ENCODE data around the gene EMP1.

The EMP1 gene

GRCh38 chr12:13223941-13224340 lies 27.4 kb downstream of the EMP1 start:
- no peak for DNase-seq

DNA sequence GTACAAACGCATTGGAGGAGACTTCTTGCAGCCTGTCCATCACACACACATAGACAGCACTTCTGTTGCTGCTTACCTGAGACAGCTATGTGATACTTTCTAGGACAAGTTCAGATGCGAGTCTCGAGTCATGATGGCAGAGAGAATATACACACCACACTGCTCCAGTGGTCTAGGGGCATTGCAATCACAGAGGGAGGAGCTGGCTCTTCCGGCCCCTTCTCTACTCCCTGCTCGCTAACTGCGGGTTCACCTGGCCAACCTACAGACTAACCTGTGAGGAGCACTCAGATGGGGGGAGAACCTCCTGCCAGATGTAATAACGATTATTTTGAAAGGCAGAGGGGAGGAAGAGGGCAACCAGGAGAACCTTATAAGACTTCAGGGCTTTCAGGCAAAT lies 30.7 kb downstream of the EMP1 start:
- DNase-seq = no peak

DNA sequence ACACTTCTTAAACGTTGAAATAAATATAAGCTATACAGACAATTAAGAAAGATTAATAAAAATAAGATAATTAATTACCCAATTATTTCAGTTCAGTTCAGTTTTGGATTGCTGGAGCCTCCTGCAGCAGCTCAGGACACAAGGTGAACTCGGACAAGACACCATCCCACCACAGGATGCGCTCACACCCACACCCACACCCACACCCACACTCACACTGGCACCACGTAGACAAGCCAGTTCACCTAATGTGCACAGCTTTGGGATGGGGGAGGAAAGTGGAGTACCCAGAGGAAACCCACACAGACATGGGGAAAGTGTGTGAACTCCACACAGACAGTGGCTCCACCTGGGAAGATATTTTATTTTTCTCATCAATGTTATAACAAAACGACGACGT lies 32.1 kb downstream of the EMP1 start:
- DNase-seq = no peak

DNA sequence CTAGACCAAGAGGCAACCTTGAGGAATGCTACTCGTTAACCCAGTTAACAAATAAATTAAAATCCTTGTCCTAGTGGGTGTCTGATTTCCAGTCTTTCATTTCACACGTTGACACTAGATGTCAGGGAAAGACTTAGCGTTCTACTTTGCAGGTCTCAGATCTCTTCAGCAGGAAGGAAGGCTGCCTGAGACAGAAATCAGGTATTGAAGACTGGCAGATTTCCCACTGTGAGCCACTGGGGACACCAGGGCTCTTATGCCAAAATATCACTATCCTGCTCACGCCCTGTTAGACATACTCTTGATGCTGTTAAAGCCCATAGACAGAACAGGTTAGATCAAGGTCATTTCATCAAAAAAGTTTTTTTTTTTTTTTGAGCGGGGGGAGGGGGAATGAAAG lies 33.0 kb downstream of the EMP1 start:
- DNase-seq = no peak

GRCh38 chr12:13230500-13230899 lies 34.0 kb downstream of the EMP1 start:
- DNase-seq = no peak

DNA sequence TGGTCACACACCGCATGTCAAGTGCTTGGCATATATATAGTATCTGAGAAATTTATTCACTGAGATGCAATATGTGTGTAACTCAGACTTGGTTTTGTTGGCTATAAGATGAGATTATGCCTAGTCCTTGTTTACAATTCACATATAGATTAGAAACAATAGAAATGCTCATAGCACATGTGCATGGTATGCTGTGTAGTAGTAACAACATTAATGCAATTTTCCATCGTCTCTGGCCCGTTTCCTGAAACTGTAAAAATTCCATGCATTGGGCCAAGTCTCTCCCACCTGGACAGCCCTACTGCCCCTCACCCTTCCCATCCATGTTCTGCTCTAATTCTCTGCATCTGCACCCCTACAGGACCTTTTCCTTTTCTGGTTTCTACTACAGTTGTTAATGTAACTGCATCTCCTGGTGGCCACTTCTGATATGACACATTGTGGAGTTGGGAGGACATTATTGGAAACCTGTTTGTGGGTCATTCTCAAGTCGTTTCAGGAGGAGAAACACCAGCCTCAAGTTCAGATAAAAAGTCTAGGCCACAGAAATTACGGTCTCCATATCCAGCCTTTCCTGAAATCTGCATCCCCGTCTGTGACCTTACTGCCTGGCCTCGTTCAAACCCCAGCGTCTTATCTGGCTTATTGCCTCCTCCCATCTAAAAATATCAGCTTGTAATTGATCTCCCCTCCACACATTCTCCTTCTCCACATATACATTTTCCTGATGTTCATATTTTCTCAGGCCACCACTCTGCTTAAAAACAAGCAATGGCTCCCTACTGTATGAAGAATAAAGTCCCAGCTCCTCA lies 37.5 kb downstream of the EMP1 start:
- no peak for DNase-seq

DNA sequence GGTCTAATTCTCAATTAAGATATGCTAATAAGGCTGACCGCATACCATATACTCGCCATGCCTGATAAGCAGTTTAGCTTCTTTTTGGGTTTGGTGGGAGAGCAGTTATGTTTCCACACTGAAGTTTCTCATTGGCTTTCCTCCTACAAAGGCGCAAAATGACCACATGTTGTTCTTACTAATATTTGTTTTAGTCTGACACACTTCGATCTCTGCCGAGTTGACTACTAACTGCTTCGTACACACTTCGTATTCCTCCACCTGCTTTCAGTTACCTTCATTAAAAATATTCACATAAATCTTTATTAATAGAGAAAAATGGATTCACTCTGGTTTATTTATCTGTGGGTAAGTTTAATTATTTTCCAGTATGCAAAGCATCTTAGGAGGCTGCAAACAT lies 41.7 kb downstream of the EMP1 start:
- DNase-seq = no peak

GRCh38 chr12:13241833-13242488 lies 45.4 kb downstream of the EMP1 start:
- DNase-seq = no peak

DNA sequence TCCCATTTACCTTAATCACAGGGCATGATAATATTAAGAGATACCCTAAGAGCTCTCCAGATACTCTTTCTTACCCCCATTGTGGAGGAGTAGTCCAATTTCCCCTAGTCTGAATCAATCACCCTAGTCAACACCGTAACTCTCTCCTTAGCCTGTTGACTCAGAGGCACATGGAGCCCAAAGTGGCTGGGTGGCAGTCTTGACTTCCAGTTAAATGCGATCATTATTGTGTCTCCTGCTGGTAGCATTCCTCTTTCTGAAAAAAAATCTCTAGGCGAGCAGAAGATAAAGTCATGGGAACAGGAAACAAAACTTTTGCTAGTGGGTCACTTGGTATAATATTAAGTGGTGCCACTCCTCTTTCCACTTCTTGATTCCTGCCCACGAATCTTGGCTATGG lies 46.4 kb downstream of the EMP1 start:
- no peak for DNase-seq

- DNase-seq = no peak
These were observed 47.1 kb downstream of the EMP1 start for GRCh38 chr12:13243516-13244070.

DNA sequence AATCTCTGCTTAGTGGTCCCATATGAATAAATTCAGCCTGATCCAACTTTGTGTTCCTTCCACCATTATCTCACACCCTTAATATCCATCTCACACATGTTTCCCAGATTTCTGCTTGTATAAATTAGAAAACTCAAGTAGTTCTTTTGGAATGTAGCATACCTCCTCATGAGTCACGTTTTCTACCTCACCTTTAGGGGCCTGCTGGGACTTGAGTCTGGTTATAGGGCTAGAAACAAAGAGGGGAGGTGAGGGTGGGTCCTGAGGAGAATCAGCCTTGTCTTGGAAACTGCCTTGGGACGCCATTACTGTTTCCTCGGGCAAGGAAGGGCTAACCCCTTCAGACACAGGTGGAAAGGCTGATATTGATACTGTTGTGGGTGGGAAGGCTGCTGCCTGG lies 51.1 kb downstream of the EMP1 start:
- DNase-seq = no peak

DNA sequence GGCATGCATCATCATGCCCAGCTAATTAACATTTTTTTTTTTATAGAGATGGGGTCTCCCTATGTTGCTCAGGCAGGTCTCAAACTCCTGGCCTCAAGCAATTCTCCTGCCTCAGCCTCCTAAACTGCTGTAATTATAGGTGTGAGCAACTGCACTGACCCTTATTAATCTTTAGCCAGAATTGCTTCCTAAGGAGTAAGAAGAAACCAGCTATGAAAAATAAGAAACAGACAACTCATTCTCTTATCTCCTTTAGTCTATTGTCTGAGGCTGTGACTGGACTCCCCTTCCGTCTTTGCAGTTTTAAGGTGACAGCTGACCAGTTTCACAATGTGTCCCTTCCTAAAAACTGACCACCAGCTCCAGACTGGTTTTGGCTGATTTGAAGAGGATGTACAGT lies 52.4 kb downstream of the EMP1 start:
- DNase-seq = no peak

DNA sequence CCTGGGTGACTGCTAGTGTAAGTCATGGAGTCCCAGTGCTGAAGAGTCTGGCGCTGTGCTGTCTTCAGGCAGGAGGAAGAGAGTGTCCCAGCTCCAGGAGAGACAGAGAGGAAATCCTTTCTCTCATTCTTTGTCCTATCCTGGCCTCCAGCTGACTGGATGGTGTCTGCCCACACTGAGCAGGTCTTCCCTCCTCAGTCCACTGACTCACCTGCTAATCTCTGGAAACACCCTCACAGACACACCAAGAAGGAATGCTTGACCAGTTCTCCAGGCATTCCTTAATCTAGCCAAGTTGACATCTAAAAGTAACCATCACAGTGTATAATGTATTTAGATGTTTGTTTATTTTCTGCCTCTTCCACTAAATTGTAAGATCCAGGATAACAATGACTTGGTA lies 53.9 kb downstream of the EMP1 start:
- DNase-seq = no peak

GRCh38 chr12:13251521-13251920 lies 55.0 kb downstream of the EMP1 start:
- no peak for DNase-seq

DNA sequence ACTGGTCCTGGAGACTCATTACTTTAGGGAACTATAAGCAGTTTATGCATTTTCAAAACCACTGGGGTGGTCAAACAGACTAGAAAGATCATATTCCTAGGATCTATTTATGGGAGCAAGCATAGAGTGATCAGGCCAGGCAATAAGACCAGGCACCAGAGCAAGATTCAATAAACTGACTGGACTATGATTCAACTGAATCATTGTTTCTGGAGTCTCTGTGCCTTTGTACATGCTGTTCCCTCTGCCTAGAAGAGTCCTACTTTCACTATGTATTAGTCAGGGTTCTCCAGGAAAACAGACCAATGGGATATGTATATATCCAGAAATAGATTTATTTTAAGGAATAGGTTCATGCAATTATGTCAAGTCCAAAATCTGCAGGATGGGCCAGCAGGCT lies 55.5 kb downstream of the EMP1 start:
- DNase-seq = no peak

GRCh38 chr12:13252616-13253015 lies 56.1 kb downstream of the EMP1 start:
- no peak for DNase-seq

DNA sequence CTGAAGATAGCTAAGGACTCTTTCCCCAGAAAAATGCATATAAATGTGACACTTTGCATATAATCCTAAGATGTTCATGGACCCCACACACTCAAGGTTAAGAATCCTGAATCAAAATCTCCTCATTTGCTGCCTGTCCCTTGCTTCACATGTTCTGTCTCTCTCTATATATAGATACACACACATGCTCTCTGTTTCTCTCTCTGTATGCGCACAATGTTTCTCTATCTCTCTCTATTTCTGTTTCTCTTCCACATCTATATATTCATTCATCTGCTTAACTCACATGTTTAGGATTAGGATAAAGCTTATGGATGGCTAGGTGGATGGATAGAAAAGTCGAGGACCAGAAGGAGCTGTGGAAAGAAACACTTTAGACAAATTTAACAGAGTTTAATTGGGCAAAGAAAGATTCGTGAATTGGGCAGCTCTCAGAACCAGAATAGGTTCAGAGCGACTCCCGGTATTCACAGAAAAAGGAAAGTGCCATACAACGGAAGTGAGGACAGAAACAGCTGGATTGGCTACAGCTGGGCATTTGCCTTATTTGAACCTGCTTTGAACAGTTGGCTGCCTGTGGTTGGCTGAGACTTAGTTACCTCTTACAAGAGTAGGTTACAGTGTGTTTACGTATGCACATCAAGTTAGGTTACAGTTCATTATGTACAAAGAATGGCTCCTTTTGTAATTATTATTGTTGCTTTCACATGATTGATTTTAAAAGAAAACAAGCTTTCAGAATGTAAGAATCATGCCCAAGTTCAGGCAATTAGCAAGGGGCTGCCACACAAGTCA lies 57.6 kb downstream of the EMP1 start:
- no peak for DNase-seq

DNA sequence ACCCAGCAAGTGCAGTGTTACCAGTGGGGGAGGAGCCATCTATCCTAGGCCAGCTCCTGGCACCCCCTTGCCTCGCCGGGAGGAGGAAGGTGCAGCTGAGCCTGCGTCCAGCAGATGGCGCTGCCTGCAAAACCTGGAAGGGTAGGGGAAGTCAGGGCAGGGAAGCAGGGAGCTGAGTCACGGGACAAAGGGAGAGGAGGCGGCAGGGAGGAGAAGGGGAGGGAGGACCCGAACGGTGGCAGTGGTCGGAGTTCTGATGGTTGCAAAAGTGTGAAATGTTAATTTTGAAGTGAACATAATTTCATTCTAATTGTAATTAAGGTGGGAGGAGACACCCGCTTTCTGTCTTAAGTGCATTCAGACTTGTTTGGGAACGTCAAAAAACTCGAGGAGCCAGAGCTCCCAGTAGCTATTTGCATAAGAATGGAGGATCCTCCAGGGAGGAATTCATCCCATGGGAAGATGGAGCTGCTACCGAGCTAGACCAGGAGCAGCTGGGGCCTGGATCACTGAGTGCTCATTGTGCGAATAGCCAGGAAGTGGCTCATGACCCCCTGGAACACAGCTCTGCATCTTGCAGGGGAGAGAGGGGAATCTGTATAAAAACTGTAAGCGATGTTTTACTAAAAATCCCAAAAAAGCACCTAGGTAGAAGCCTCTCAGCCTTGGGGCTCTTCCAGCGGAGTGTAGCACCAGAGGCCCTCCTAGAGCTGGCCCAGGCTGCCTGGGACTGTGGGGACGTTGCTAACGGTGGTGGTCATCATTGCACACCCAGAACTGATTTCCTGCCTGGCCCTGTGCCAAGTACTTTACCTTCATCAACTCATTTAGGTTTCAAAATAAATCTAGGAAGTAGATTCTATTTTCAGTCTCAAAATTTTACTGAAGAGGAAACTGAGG lies 59.5 kb downstream of the EMP1 start:
- peak; percentile 69 for DNase-seq

DNA sequence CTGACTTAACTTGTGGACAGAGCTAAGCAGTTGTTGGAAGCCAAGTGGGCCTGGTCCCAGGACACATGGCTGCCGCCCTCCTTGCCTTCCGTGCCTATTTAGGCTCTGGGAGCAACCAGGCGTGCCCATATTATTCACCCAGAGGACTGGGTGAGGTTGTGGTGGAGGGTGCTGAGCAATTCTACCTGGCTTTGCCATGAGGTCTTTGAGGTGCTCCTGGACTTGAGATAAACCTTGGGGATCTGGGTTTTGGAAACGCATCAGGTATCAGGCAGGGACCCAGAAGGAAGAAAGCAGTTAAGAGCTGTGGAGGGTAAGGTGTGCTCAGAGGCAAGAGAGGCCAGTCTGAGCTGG lies 60.1 kb downstream of the EMP1 start:
- DNase-seq = no peak

GRCh38 chr12:13257356-13257875 lies 60.9 kb downstream of the EMP1 start:
- DNase-seq = no peak

DNA sequence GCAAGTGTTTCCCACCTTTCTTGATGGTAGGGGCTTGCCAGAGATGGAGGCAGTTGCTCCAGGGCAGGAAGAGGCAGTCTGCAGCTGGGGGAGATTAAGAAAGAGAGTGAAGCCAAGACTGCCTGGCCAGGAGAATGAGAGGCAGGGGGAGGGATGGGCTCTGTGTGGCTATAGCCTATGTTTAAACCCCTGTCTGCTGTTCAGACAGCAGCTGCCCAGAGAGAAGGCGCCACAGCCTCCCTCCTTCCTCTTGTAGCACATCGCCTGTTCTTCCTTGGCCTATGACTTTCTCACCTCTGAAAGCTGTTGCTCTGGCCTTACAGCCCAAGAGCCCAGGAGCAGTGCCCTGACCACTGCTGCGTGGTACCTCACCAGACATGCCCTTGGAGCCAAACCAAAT lies 61.7 kb downstream of the EMP1 start:
- no peak for DNase-seq

- DNase-seq = no peak
These were observed 62.2 kb downstream of the EMP1 start for GRCh38 chr12:13258717-13259119.

All from GOT3 (cell line).